C4-2B (cell line): ENCODE measurements around the gene ABCD3.

Experiments
- CTCF ChIP-seq: fragments of 450-650 bp; conservative IDR thresholded peaks from 2 replicates; pipeline ENCODE4 v1.5.1; 2017; ENCODE audit warnings: mild to moderate bottlenecking
- ZFX ChIP-seq: fragments of 450-650 bp; IDR thresholded peaks from 2 replicates; pipeline ENCODE4 v1.6.1; 2017

- TF ChIP-seq CTCF (peak; percentile 64), ZFX (no peak)
Observed at GRCh38 chr1:94532077-94532476, 113.9 kb downstream of the ABCD3 start.
